Measurements from ENCODE around the gene ZNF627.

GRCh38 chr19:11578258-11579142 is 18.8 kb upstream of the ZNF627 start:
- TF ChIP-seq CTCF (IDR thresholded peaks at IDR 0.05) (no peak), POLR2A (IDR thresholded peaks at IDR 0.05) (no peak)
